Gastroesophageal sphincter (tissue), 3 donors: ENCODE measurements around the gene ETFRF1.

ENCODE experiments used
- CTCF ChIP-seq, 4 experiments: fragments of 200-600 bp in 2 of 4; fragments of 450-650 bp in 2 of 4; sonication (generic) in 1 of 4; IDR thresholded peaks; one replicate each; pipeline ENCODE4 v1.5.1; 2017 to 2019; ENCODE audit warnings: antibody characterized with exemption in 4 of 4, mild to moderate bottlenecking in 2 of 4, moderate library complexity in 2 of 4
- EP300 ChIP-seq: sonication (generic); formaldehyde crosslinking; IDR thresholded peaks from one replicate; pipeline ENCODE4 v1.6.1; 2017; ENCODE audit warnings: antibody characterized with exemption, mild to moderate bottlenecking
- POLR2A ChIP-seq, 2 donors: fragments of 450-650 bp; IDR thresholded peaks; one replicate each; pipeline ENCODE4 v1.6.1; 2017; ENCODE audit warnings: antibody characterized with exemption in 2 of 2, mild to moderate bottlenecking in 2 of 2, moderate library complexity in 1 of 2
- POLR2AphosphoS5 ChIP-seq: sonication (generic); formaldehyde crosslinking; IDR thresholded peaks from one replicate; pipeline ENCODE4 v1.6.1; 2017; ENCODE audit warnings: antibody characterized with exemption

- no peak for TF ChIP-seq CTCF (IDR thresholded peaks at IDR 0.05)
- no peak for TF ChIP-seq POLR2AphosphoS5
- no peak for TF ChIP-seq POLR2A (IDR thresholded peaks at IDR 0.05)
- TF ChIP-seq EP300, result no peak
These were observed 18.3 kb downstream of the ETFRF1 start for GRCh38 chr12:25213338-25213737.
